ENCODE measurements around the gene BAZ2B.

- TF ChIP-seq CTCF (conservative IDR thresholded peaks at IDR 0.05), result no peak
- no peak for TF ChIP-seq ZFX (IDR thresholded peaks at IDR 0.05)
Observed at GRCh38 chr2:159546716-159547430, 69.5 kb downstream of the BAZ2B start.

All from C4-2B (cell line).